Astrocyte of the cerebellum (primary cell): ENCODE data around the gene NT5DC3.

ENCODE experiments used
- DNase-seq: peaks from one replicate; pipeline ENCODE4 v3.0.0-alpha.2; 2011; ENCODE audit warnings: low read depth
- H3K4me3 ChIP-seq: 2 replicates; pipeline ENCODE4 v1.5.1; 2011; ENCODE audit warnings: mild to moderate bottlenecking, low read depth, low read length, moderate library complexity
- in situ Hi-C: cut with HindIII; loops from 2 replicates; pipeline ENCODE4 v1.10.0; 2017; ENCODE audit warnings: low sequenced_read_pairs
- TF ChIP-seq, protein P1 (sequence below): IDR thresholded peaks from 2 replicates; pipeline ENCODE4 v1.5.1; 2012; ENCODE audit warnings: low read length, low read depth, moderate library complexity, mild to moderate bottlenecking; ENCODE audit errors: missing control alignments

Gene NT5DC3

DNA sequence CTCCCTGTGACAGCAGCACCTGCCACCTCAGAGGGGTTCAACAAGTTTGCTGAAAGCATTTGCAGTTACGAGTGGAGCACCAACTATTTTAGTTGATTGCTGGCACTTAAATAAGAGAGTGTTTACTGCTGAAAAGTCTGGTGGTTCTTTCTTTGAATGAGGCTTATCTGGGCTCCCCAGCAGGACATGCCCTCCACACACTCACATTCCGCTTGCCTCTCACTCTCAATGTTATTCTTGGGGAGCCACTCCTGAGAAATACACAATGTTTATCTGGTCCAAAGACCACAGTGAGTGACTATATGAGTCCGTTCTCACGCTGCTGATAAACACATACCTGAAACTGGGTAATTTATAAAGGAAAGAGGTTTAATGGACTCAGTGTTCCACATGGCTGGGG, 31.9 kb downstream of the NT5DC3 start:
- in situ Hi-C loops: no loop called here
- no peak for DNase-seq
- no peak overlapping the region for H3K4me3 ChIP-seq
- TF ChIP-seq, protein P1, sequence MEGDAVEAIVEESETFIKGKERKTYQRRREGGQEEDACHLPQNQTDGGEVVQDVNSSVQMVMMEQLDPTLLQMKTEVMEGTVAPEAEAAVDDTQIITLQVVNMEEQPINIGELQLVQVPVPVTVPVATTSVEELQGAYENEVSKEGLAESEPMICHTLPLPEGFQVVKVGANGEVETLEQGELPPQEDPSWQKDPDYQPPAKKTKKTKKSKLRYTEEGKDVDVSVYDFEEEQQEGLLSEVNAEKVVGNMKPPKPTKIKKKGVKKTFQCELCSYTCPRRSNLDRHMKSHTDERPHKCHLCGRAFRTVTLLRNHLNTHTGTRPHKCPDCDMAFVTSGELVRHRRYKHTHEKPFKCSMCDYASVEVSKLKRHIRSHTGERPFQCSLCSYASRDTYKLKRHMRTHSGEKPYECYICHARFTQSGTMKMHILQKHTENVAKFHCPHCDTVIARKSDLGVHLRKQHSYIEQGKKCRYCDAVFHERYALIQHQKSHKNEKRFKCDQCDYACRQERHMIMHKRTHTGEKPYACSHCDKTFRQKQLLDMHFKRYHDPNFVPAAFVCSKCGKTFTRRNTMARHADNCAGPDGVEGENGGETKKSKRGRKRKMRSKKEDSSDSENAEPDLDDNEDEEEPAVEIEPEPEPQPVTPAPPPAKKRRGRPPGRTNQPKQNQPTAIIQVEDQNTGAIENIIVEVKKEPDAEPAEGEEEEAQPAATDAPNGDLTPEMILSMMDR: no peak

DNA sequence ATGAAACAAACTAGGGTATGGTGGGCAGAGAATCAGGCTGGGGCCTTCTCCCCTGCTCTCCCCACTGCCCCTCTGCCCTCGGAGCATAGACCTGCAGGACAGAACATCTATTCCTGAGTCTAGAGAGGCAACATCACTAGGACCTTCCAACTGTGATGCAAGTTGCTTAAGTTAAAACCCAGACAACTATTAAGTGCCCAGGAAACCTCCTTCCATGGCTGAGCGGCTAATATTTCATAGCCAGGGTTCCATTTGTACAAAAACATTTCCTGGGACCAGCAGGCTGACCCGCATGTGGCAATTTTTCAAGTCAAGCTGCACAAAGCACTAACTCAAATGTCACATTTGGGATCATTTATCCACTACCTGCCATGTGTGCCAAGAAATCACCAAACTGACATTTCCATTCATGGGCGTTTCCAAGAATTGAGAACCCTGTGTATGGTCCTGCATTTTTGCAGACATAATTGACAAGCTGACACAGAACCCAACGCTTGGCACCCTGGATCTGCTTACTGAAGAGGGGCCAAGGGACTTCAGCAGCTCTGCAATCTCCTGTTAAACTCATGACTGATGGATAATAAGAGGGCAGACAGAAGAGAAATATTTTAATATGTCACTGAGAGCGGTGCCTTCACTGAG, 32.7 kb downstream of the NT5DC3 start:
- TF ChIP-seq, protein P1: no peak
- in situ Hi-C loops: no loop called here
- no peak for DNase-seq
- H3K4me3 ChIP-seq: no peak overlapping the region

DNA sequence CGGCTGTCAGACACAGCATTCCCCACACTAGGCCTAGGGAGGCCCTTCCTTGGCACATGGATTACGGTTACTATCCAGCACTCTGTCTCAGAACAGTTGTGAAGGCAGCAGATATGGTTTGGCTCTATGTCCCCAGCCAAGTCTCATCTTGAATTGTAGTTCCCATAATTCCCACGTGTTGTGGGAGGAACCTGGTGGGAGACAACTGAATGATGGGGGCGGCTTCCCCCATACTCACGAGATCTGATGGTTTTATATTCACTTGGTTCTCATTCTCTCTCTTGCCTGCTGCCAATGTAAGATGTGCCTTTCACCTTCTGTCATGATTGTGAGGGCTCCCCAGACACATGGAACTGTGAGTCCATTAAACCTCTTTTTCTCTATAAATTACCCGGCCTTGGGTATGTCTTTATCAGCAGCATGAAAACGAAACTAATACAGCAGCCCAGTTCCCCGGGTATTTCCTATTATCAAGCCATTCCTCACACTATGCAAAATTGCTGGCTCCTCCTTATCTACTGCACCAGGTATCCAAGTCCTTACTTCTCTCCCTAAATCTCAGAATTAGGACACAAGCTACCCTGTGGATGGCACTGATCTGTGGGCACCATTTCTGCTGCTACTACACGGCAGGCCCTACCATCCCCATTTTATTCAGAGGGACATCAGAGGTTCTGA, 33.3 kb downstream of the NT5DC3 start:
- TF ChIP-seq, protein P1: no peak
- no peak overlapping the region for H3K4me3 ChIP-seq
- in situ Hi-C loops: no loop called here

DNA sequence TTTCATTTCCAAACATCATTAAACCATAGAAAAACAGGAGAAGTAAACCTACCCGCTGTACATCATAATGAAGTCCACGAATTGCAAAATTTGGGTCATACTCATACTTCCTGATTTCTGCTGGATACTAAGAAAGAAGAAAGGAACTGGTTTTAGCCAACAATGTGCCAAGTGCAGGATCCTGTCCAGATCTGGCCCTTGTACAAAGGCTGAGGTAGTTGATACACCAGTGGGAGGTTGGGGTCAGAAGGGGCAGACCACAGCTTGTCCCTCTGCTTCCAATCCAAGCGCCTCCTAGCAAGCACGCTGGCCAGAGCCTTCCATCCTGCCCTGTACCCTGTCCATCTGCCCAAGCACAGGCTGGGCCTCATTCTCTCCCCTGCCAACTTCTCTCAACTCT, 34.2 kb downstream of the NT5DC3 start:
- TF ChIP-seq, protein P1: no peak
- H3K4me3 ChIP-seq: no peak overlapping the region
- in situ Hi-C loops: no loop called here
- no peak for DNase-seq

More for the DNA sequence above, 33.3 kb downstream of the NT5DC3 start:
- DNase-seq: no peak

DNA sequence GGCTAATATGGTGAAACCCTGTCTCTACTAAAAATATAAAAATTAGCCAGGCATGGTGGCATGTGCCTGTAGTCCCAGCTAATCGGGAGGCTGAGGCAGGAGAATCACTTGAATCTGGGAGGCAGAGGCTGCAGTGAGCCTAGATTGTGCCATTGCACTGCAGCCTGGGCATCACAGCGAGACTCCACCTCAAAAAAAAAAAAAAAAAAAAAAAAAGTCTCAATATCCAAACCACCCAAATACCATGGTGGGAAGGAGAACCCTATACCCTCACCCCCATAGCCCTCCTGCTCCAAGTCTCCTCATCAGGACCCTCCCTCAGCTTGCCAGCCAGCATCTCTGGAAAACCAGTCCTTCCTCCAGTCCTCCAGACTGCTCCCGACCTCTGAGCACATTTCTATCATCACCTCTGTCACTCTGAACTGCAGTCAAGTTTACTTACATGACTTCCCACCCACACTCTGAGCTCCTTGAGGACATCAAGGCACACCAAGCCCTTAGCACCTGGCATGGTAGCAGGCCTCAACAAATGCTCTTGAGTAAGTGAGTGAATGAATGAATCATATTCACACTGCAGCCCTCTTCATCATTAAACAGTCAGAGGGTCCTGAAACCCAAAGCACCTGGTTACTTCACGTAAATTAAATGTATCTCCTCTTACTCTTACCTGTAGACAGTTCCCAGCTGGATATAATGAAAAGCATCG, 35.2 kb downstream of the NT5DC3 start:
- in situ Hi-C loops: no loop called here
- TF ChIP-seq, protein P1: no peak
- DNase-seq: no peak
- H3K4me3 ChIP-seq: no peak overlapping the region

DNA sequence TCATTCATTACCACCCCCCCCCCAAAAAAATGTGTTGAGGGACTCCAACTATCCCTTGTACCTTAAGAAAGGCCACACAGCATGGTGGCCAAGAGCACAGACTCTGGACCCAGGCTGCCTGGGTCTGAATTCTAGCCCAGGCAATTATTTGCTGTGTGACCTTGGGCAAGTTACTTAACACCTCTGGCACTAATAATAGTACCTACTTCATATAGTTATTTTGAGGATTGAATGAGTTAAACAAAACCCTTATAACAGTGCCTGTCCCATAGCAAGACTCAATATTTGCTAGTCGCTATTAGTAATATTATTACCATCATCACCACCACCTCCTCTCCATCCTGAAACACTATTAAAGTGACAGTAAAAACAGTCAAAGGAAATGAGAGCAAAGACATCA, 37.2 kb downstream of the NT5DC3 start:
- no peak overlapping the region for H3K4me3 ChIP-seq
- DNase-seq: no peak
- TF ChIP-seq, protein P1: no peak
- in situ Hi-C loops: no loop called here
